HepG2 (cell line): ENCODE measurements around the gene GPC3. TPM values are rescaled to one million over a fixed set of nuclear protein-coding genes. Genes with fewer than 3 reads are reported as not detected.
A peak's percentile ranks its signal among the peaks of the same experiment; 100 is the strongest.

ENCODE experiments used
- GATA4 ChIP-seq: sonication (generic); IDR thresholded peaks from 2 replicates; pipeline ENCODE4 v1.6.1; 2016; ENCODE audit warnings: antibody characterized with exemption, low read depth, borderline replicate concordance
- HDAC1 ChIP-seq: sonication (generic); formaldehyde crosslinking; IDR thresholded peaks from 2 replicates; pipeline ENCODE4 v1.5.1; 2020; ENCODE audit warnings: mild to moderate bottlenecking, missing genetic modification reagents
- HIC2 ChIP-seq: sonication (generic); formaldehyde crosslinking; IDR thresholded peaks from 2 replicates; pipeline ENCODE4 v1.9.0; 2022; ENCODE audit warnings: low read depth, missing genetic modification reagents
- HNF4A ChIP-seq: sonication (generic); formaldehyde crosslinking; IDR thresholded peaks from 2 replicates; pipeline ENCODE4 v1.4.0; 2020; ENCODE audit warnings: missing genetic modification reagents
- IRF2 ChIP-seq: IDR thresholded peaks from 2 replicates; pipeline ENCODE4 v1.6.1; 2018; ENCODE audit warnings: missing genetic modification reagents, missing compliant biosample characterization
- KDM5B ChIP-seq: sonication (generic); formaldehyde crosslinking; IDR thresholded peaks from 2 replicates; pipeline ENCODE4 v1.4.0; 2020; ENCODE audit warnings: missing genetic modification reagents, mild to moderate bottlenecking, borderline replicate concordance
- KDM6A ChIP-seq: IDR thresholded peaks from 2 replicates; pipeline ENCODE4 v1.6.1; 2016; ENCODE audit warnings: low read depth
- MYPOP ChIP-seq: sonication (generic); formaldehyde crosslinking; IDR thresholded peaks from 2 replicates; pipeline ENCODE4 v1.8.1; 2023; ENCODE audit warnings: mild to moderate bottlenecking, moderate library complexity, missing genetic modification reagents
- NFAT5 ChIP-seq: sonication (generic); formaldehyde crosslinking; IDR thresholded peaks from 2 replicates; pipeline ENCODE4 v1.4.0; 2020; ENCODE audit warnings: missing genetic modification reagents
- UBTF ChIP-seq: sonication (generic); formaldehyde crosslinking; IDR thresholded peaks from 2 replicates; pipeline ENCODE4 v1.4.0; 2020; ENCODE audit warnings: mild to moderate bottlenecking, missing genetic modification reagents
- ZBTB37 ChIP-seq: sonication (generic); formaldehyde crosslinking; IDR thresholded peaks from 2 replicates; pipeline ENCODE4 v1.4.0; 2020; ENCODE audit warnings: mild to moderate bottlenecking, missing genetic modification reagents
- ZBTB42 ChIP-seq: sonication (generic); formaldehyde crosslinking; IDR thresholded peaks from 2 replicates; pipeline ENCODE4 v1.5.0; 2020; ENCODE audit warnings: mild to moderate bottlenecking, missing genetic modification reagents
- ZFX ChIP-seq: sonication (generic); formaldehyde crosslinking; IDR thresholded peaks from 2 replicates; pipeline ENCODE4 v1.4.0; 2020; ENCODE audit warnings: mild to moderate bottlenecking, low read depth, missing genetic modification reagents, moderate library complexity
- ZNF260 ChIP-seq: sonication (generic); formaldehyde crosslinking; IDR thresholded peaks from 2 replicates; pipeline ENCODE4 v1.4.0; 2020; ENCODE audit warnings: missing genetic modification reagents, low read depth, mild to moderate bottlenecking, borderline replicate concordance
- ZNF337 ChIP-seq: sonication (generic); formaldehyde crosslinking; IDR thresholded peaks from 2 replicates; pipeline ENCODE4 v1.5.1; 2020; ENCODE audit warnings: missing genetic modification reagents, low read depth, mild to moderate bottlenecking, borderline replicate concordance
- ZNF644 ChIP-seq: IDR thresholded peaks from 2 replicates; pipeline ENCODE4 v1.6.1; 2016; ENCODE audit warnings: low read depth
- ZNF773 ChIP-seq: sonication (generic); formaldehyde crosslinking; IDR thresholded peaks from 2 replicates; pipeline ENCODE4 v1.4.0; 2020; ENCODE audit warnings: missing genetic modification reagents, borderline replicate concordance
- ZSCAN25 ChIP-seq: sonication (generic); formaldehyde crosslinking; IDR thresholded peaks from 2 replicates; pipeline ENCODE4 v1.8.0; 2022; ENCODE audit warnings: mild to moderate bottlenecking, missing genetic modification reagents
- polyA plus RNA-seq, 8 experiments: library from polyadenylated mRNA; depleted of rRNA in 3 of 8; stranded (reverse) in 7 of 8; unstranded in 1 of 8; fragments of >200 nt; fragmentation: Illumina TruSeq in 4 of 8; extraction: Trizol in 4 of 8; gene quantifications; 2 replicates each; pipeline versions ENCODE4 v1.2.1 to v1.2.3, GENCODE V29; 2011 to 2016; ENCODE audit warnings: low read depth in 4 of 8, missing spikeins in 1 of 8, mixed read lengths in 1 of 8; ENCODE audit not compliant: insufficient read depth in 1 of 8
- total RNA-seq, 5 experiments: library from RNA; depleted of rRNA; stranded (reverse); fragments of >200 nt; fragmentation: Illumina TruSeq; extraction: Trizol; gene quantifications; 2 replicates each; pipeline ENCODE4 v1.2.3, GENCODE V29; 2016; ENCODE audit warnings: low read depth in 1 of 5

The GPC3 gene
- total and polyA plus RNA-seq, 2 of the 13 experiments (the other 11 are each of a cell fraction or from before 2014, with no cell fraction given): 1,799 to 3,263 TPM

GRCh38 chrX:134006484-134007161, 21.2 kb upstream of the GPC3 start (continued):
- no peak for TF ChIP-seq ZFX (CRISPR knock-in tag)
- TF ChIP-seq IRF2 (CRISPR knock-in tag): no peak
- no peak for TF ChIP-seq ZSCAN25 (CRISPR knock-in tag)
- TF ChIP-seq KDM6A (CRISPR knock-in tag): peak; percentile 82
- TF ChIP-seq HIC2: no peak
- TF ChIP-seq ZNF773 (CRISPR knock-in tag): no peak
- no peak for TF ChIP-seq UBTF (CRISPR knock-in tag)
- no peak for TF ChIP-seq ZBTB37 (CRISPR knock-in tag)
- peak; percentile 41; the same call in 1 of the 2 replicates for TF ChIP-seq ZNF644 (CRISPR knock-in tag)
- TF ChIP-seq KDM5B (CRISPR knock-in tag): no peak
- TF ChIP-seq HDAC1: peak; percentile 56
- TF ChIP-seq MYPOP (CRISPR knock-in tag): no peak
- TF ChIP-seq HNF4A: peak; percentile 88
- no peak for TF ChIP-seq ZNF337 (CRISPR knock-in tag)
- no peak for TF ChIP-seq NFAT5 (CRISPR knock-in tag)
- peak; percentile 94; the same call in 1 of the 2 replicates for TF ChIP-seq GATA4
- TF ChIP-seq ZBTB42 (CRISPR knock-in tag): no peak
- TF ChIP-seq ZNF260 (CRISPR knock-in tag): no peak
